Measurements from ENCODE around the gene TMC2. TPM values are rescaled to one million over a fixed set of nuclear protein-coding genes. Genes with fewer than 3 reads are reported as not detected.

Gene TMC2
- not detected in 2 replicates for total RNA-seq

GRCh38 chr20:2536560-2536986 lies at the start of gene TMC2:
TSS of gene TMC2 (plus strand) at chr20:2536573. CDS start at chr20:2536622, 49 bp downstream.

GRCh38 chr20:2508631-2509467 lies 27.5 kb upstream of the TMC2 start, which contains the start of gene ZNF343:
TSS of gene ZNF343 (minus strand) at chr20:2508915. CDS start at chr20:2493895, 15,020 bp downstream.

GRCh38 chr20:2651772-2652723 lies 115.7 kb downstream of the TMC2 start, which contains the start of gene NOP56:
TSS of gene NOP56 (plus strand) at chr20:2652632. CDS start at chr20:2652661, 29 bp downstream.

GRCh38 chr20:2663887-2664719 lies 127.7 kb downstream of the TMC2 start, which contains the start of gene IDH3B:
TSS of gene IDH3B (minus strand) at chr20:2664216. CDS start at chr20:2664188, 28 bp downstream.

Other genes with a start within 250 kb of the TMC2 start
- gene TGM3, start 240.6 kb upstream of the TMC2 start, total RNA-seq = not detected in 2 replicates
- gene TGM6, start 155.7 kb upstream of the TMC2 start, total RNA-seq = not detected in 2 replicates
- 647 and 670 TPM in 2 replicates for gene SNRPB, start 65.8 kb upstream of the TMC2 start, total RNA-seq
- 5.0 and 5.2 TPM in 2 replicates for gene ZNF343, start 27.7 kb upstream of the TMC2 start, total RNA-seq
- 145 TPM in 2 replicates for gene NOP56, start 116.1 kb downstream of the TMC2 start, total RNA-seq
- 102 and 126 TPM in 2 replicates for gene IDH3B, start 127.6 kb downstream of the TMC2 start, total RNA-seq
- 0.34 and 0.45 TPM in 2 replicates for gene EBF4, start 156.2 kb downstream of the TMC2 start, total RNA-seq

Data from bronchus fibroblast of lung (primary cell).